ENCODE data around the gene EXOC5.

The EXOC5 gene, protein sequence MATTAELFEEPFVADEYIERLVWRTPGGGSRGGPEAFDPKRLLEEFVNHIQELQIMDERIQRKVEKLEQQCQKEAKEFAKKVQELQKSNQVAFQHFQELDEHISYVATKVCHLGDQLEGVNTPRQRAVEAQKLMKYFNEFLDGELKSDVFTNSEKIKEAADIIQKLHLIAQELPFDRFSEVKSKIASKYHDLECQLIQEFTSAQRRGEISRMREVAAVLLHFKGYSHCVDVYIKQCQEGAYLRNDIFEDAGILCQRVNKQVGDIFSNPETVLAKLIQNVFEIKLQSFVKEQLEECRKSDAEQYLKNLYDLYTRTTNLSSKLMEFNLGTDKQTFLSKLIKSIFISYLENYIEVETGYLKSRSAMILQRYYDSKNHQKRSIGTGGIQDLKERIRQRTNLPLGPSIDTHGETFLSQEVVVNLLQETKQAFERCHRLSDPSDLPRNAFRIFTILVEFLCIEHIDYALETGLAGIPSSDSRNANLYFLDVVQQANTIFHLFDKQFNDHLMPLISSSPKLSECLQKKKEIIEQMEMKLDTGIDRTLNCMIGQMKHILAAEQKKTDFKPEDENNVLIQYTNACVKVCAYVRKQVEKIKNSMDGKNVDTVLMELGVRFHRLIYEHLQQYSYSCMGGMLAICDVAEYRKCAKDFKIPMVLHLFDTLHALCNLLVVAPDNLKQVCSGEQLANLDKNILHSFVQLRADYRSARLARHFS

DNA sequence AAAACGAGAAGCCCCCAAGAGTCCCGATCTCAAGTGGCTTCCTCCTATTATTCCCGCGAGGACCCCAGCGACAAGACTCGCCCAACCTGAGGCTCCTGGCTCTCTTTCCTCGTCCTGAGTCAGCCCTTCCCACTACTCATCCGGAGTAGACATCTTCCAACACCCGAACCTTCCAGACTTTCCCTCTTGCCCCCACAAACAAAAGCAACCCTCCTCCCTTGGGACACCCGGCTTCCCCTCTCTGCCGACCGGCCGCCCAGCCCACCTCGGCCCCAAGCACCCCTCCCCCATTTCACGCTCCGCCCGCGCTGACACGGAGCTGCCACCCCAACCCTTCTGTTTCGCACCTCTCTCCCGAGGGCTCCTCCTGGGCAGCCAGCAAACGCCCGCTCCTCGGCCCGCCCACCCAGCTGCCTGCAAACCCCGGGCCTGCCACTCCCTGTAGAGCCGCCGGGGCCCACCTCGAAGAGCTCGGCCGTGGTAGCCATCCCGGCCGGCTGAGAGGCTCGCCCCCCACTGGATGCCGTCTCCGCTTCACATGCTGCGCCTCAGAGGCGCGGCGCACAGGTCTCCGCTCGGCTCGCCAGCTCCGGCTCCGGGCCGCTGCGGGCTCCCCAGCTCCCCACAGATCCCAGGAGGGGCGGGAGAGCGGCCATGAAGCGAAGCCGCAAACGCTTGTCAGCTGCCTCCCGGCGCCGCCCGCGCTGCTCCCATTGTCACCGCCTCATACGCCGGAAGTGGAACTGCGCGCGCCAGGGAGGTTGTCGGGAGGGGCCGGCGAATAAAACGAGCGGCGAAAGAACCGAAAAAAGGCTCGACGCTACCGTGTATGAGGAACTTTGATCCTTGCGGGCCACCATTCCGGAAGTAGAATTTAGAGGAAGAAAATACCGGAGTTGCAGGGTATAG lies at the start of gene EXOC5, which contains the start of gene AP5M1:
TSS of gene EXOC5 (minus strand) at position 745 of the 909 bp plus-strand sequence. CDS start at position 488, 257 bp downstream.
TSS of gene AP5M1 (plus strand) at position 811 of the 909 bp plus-strand sequence. CDS start 344 bp downstream, outside the sequence.
- TF ChIP-seq, protein P1, sequence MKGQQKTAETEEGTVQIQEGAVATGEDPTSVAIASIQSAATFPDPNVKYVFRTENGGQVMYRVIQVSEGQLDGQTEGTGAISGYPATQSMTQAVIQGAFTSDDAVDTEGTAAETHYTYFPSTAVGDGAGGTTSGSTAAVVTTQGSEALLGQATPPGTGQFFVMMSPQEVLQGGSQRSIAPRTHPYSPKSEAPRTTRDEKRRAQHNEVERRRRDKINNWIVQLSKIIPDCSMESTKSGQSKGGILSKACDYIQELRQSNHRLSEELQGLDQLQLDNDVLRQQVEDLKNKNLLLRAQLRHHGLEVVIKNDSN (IDR thresholded peaks at IDR 0.05): no peak; the same call in none of the 2 replicates
- TF ChIP-seq TEAD4 (IDR thresholded peaks at IDR 0.05) (0 out of 2 replicates have a peak, but pooled peaks have one; percentile 20), CEBPB (IDR thresholded peaks at IDR 0.05) (no peak), RAD21 (IDR thresholded peaks at IDR 0.05; ENCODE audit: low read depth) (no peak), EP300 (IDR thresholded peaks at IDR 0.05; ENCODE audit: borderline replicate concordance) (no peak), ZBTB7A (IDR thresholded peaks at IDR 0.05; ENCODE audit: low read depth) (0 out of 2 replicates have a peak, but pooled peaks have one; percentile 25), TCF12 (IDR thresholded peaks at IDR 0.05; ENCODE audit: low read depth) (peak; percentile 48; the same call in 1 of the 2 replicates), YY1 (IDR thresholded peaks at IDR 0.05; ENCODE audit: low read depth) (peak; percentile 79), NFIC (IDR thresholded peaks at IDR 0.05) (no peak), CREB1 (IDR thresholded peaks at IDR 0.05; ENCODE audit: low read depth) (no peak), TAF1 (IDR thresholded peaks at IDR 0.05; ENCODE audit: low read depth) (peak; percentile 74), EGR1 (IDR thresholded peaks at IDR 0.05) (no peak), FOXM1 (IDR thresholded peaks at IDR 0.05; ENCODE audit: borderline replicate concordance, low read depth) (no peak)
- TF ChIP-seq, protein P2, sequence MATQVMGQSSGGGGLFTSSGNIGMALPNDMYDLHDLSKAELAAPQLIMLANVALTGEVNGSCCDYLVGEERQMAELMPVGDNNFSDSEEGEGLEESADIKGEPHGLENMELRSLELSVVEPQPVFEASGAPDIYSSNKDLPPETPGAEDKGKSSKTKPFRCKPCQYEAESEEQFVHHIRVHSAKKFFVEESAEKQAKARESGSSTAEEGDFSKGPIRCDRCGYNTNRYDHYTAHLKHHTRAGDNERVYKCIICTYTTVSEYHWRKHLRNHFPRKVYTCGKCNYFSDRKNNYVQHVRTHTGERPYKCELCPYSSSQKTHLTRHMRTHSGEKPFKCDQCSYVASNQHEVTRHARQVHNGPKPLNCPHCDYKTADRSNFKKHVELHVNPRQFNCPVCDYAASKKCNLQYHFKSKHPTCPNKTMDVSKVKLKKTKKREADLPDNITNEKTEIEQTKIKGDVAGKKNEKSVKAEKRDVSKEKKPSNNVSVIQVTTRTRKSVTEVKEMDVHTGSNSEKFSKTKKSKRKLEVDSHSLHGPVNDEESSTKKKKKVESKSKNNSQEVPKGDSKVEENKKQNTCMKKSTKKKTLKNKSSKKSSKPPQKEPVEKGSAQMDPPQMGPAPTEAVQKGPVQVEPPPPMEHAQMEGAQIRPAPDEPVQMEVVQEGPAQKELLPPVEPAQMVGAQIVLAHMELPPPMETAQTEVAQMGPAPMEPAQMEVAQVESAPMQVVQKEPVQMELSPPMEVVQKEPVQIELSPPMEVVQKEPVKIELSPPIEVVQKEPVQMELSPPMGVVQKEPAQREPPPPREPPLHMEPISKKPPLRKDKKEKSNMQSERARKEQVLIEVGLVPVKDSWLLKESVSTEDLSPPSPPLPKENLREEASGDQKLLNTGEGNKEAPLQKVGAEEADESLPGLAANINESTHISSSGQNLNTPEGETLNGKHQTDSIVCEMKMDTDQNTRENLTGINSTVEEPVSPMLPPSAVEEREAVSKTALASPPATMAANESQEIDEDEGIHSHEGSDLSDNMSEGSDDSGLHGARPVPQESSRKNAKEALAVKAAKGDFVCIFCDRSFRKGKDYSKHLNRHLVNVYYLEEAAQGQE (IDR thresholded peaks at IDR 0.05; ENCODE audit: low read depth): 0 out of 2 replicates have a peak, but pooled peaks have one; percentile 12
- TF ChIP-seq, protein P3, sequence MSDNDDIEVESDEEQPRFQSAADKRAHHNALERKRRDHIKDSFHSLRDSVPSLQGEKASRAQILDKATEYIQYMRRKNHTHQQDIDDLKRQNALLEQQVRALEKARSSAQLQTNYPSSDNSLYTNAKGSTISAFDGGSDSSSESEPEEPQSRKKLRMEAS (IDR thresholded peaks at IDR 0.05): peak; percentile 67; the same call in 1 of the 2 replicates

DNA sequence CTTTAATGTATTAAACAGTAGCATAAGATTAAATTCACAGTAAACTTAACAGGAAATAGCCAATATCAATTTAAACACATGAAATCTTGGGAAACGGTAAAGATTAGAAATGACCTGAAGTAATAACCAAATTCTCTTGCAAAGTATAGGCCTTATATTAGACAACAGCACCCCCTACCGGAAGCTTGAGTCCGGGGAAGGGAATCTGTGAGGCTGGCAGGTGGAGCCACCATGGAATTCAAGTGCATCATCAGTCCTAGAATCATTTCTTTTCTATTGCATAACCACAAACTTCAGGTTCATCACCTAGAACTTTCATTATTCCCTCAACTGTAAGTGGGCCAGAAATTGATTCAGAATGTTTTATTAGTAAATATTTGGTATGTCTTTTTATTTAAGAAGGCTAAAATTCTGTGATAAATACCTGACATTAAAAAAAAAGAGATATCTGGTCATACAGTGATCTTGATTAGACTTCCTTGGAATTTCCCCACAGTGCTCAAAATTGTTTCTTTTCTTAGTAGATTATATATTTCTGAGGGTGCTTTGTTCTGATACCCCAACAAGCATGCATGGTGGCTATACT lies 48.6 kb upstream of the EXOC5 start:
- TF ChIP-seq ZBTB7A (IDR thresholded peaks at IDR 0.05; ENCODE audit: low read depth): no peak
- TF ChIP-seq CEBPB (IDR thresholded peaks at IDR 0.05): no peak
- no peak for TF ChIP-seq CREB1 (IDR thresholded peaks at IDR 0.05; ENCODE audit: low read depth)
- TF ChIP-seq TCF12 (IDR thresholded peaks at IDR 0.05; ENCODE audit: low read depth): no peak
- TF ChIP-seq, protein P3 (IDR thresholded peaks at IDR 0.05): no peak
- TF ChIP-seq, protein P1 (IDR thresholded peaks at IDR 0.05): no peak
- TF ChIP-seq RAD21 (IDR thresholded peaks at IDR 0.05; ENCODE audit: low read depth): peak; percentile 78
- TF ChIP-seq, protein P2 (IDR thresholded peaks at IDR 0.05; ENCODE audit: low read depth): no peak

DNA sequence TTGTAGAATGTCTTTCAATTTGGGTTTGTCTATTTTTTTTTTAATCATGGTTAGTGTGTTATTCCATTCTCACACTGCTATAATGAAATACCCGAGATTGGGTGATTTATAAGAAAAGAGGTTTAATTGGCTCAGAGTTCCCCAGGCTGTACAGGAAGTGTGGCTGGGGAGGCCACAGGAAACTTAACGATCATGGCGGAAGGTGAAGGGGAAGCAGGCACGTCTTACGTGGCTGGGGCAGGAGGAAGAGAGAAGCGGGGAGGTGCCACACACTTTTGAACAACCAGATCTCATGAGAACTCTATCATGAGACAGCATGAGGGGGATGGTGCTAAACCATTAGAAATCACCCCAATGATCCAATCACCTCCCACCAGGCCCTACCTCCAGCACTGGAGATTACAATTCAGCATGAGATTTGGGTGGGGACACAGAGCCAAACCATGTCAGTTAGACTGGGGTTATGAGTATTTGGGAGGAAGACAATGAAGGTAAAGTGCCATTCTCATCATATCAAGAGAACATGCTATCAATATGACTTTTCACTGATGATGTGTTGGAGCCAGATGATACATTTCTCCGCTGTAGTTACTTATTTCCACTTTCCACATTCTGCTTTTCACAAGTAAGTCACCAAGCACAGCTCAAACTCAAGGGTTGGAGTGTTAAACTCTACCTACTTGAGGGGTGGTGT lies 45.8 kb upstream of the EXOC5 start:
- TF ChIP-seq, protein P1 (IDR thresholded peaks at IDR 0.05): no peak
- TF ChIP-seq CEBPB (IDR thresholded peaks at IDR 0.05): no peak
- no peak for TF ChIP-seq CREB1 (IDR thresholded peaks at IDR 0.05; ENCODE audit: low read depth)

All from Ishikawa (cell line).